IMR-90 (cell line): ENCODE results near the gene PCBP1.

Experiments
- BHLHE40 ChIP-seq: fragments of 150-350 bp; IDR thresholded peaks from 2 replicates; pipeline ENCODE4 v1.6.1; 2016; ENCODE audit warnings: mild to moderate bottlenecking, low read depth, low read length
- CTCF ChIP-seq: conservative IDR thresholded peaks from 2 replicates; pipeline ENCODE4 v1.5.1; 2012; ENCODE audit warnings: mild to moderate bottlenecking, low read depth, low read length, improper control_type of control experiment
- FOS ChIP-seq: fragments of 150-350 bp; IDR thresholded peaks from 2 replicates; pipeline ENCODE4 v1.6.1; 2016; ENCODE audit warnings: low read depth, low read length
- MAFK ChIP-seq: IDR thresholded peaks from 2 replicates; pipeline ENCODE4 v1.6.1; 2012; ENCODE audit warnings: low read depth, low read length, improper control_type of control experiment
- POLR2A ChIP-seq: IDR thresholded peaks from 2 replicates; pipeline ENCODE4 v1.6.1; 2012; ENCODE audit warnings: mild to moderate bottlenecking, low read depth, low read length
- RAD21 ChIP-seq: IDR thresholded peaks from 2 replicates; pipeline ENCODE4 v1.6.1; 2012; ENCODE audit warnings: low read length, improper control_type of control experiment
- RFX5 ChIP-seq: IDR thresholded peaks from 2 replicates; pipeline ENCODE4 v1.8.0; 2012; ENCODE audit warnings: low read depth, mild to moderate bottlenecking, low read length, moderate library complexity
- SMC3 ChIP-seq: fragments of 150-350 bp; IDR thresholded peaks from 2 replicates; pipeline ENCODE4 v1.6.1; 2016; ENCODE audit warnings: low read depth, mild to moderate bottlenecking, antibody characterized with exemption, low read length, moderate library complexity

- TF ChIP-seq CTCF (no peak), POLR2A (no peak), RAD21 (no peak), SMC3 (no peak), BHLHE40 (no peak), RFX5 (no peak), MAFK (no peak), FOS (no peak)
Measured at GRCh38 chr2:70123829-70124116, 36.5 kb downstream of the PCBP1 start.
